ENCODE results near the gene PCSK9. TPM values are rescaled to one million over a fixed set of nuclear protein-coding genes. Genes with fewer than 3 reads are reported as not detected.

The PCSK9 gene
- total RNA-seq, 2 experiments from 2014 or later = not detected

DNA sequence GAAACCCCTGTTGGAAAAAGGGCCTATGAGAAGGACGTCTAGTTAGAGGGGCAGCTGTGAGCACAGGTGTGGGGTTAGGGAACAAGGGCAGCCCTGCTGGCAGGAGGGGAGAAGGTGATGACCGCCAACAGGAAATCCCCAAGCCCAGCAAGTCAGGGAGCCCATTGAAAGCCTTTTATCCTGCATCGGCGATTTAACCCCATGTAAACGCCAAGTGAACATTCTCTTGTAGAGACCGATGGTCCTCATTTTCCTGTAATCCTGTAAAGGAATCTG is 41.7 kb upstream of the PCSK9 start:
- no peak for DNase-seq
- Mint-ChIP-seq H3K27ac (no peak overlapping the region), H3K9me3 (no peaks in the 10 kb centered on the region), H3K36me3 (ENCODE audit: low read depth) (no peaks in the 10 kb centered on the region), H3K4me3 (no peak overlapping the region), H3K4me1 (ENCODE audit: low read depth) (peaks cover 18% of the 10 kb centered on the region), H3K27me3 (ENCODE audit: low read depth) (peaks cover 40% of the 10 kb centered on the region)
- CTCF ChIA-PET = interaction anchor here (3.1 to 4.8 kb wide), 3 partner anchors 48 to 57 kb away, joined by 13 to 72 read pairs (median 53); no protein-coding TSS in a partner anchor
- intact Hi-C loops (cut with micrococcal nuclease) = loop anchor here (2.0 to 5.0 kb wide), 2 partner anchors 25 to 195 kb away; partner anchors contain the start of gene TTC22

DNA sequence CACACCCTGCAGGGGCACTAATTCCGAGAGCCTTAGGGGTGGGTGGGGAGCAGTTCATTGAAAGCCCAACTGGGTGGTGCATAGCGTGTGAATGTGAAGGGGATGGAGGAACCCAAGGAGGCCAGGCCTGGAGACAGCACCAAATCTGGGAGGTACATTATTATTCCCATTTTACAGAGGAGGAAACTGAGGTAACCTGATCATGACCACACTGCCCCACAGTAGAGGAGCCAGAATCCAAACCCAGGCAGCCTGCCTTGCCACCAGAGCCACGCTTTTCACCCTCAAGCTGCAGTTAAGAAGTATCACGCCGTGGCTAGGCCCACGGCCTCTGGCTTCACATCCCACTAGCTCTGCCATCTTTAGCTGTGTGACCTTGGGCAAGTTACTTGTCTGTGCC is 41.2 kb upstream of the PCSK9 start:
- intact Hi-C loops (cut with micrococcal nuclease) = loop anchor here (5.0 kb wide), 1 partner anchor 196 kb away; the partner anchor contains the start of gene TTC22
- Mint-ChIP-seq H3K36me3 (ENCODE audit: low read depth) (no peaks in the 10 kb centered on the region), H3K4me3 (no peak overlapping the region), H3K27me3 (ENCODE audit: low read depth) (peaks cover 40% of the 10 kb centered on the region), H3K27ac (no peak overlapping the region), H3K4me1 (ENCODE audit: low read depth) (peaks cover 18% of the 10 kb centered on the region), H3K9me3 (no peaks in the 10 kb centered on the region)
- DNase-seq = no peak
- CTCF ChIA-PET = interaction anchor here (1.0 to 4.8 kb wide), 4 partner anchors 48 to 59 kb away, joined by 3 to 72 read pairs (median 33); no protein-coding TSS in a partner anchor

GRCh38 chr1:54998677-54999076 is 40.7 kb upstream of the PCSK9 start, which contains the start of gene BSND:
Gene BSND, plus strand, starts transcription at chr1:54998933. Its CDS starts 254 bp downstream, at chr1:54999187.
- CTCF ChIA-PET = interaction anchor here (0.5 to 4.8 kb wide), 5 partner anchors 9 to 1039 kb away, joined by 3 to 72 read pairs (median 4); no protein-coding TSS in a partner anchor
- Mint-ChIP-seq H3K27me3 (ENCODE audit: low read depth) (peaks cover 40% of the 10 kb centered on the region), H3K4me3 (no peak within 1 kb of the TSS), H3K9me3 (no peaks in the 10 kb centered on the region), H3K27ac (no peak within 1 kb of the TSS), H3K36me3 (ENCODE audit: low read depth) (no peaks in the 10 kb centered on the region), H3K4me1 (ENCODE audit: low read depth) (peaks cover 18% of the 10 kb centered on the region)
- no peak for DNase-seq
- intact Hi-C loops (cut with micrococcal nuclease) = loop anchor here (5.0 kb wide), 1 partner anchor 196 kb away; the partner anchor contains the start of gene TTC22

- H3K36me3 Mint-ChIP-seq (ENCODE audit: low read depth) = no peaks in the 10 kb centered on the region
- no peaks in the 10 kb centered on the region for H3K9me3 Mint-ChIP-seq
- no peak for DNase-seq
- no peak overlapping the region for H3K27ac Mint-ChIP-seq
- CTCF ChIA-PET = interaction anchor here (0.7 to 3.0 kb wide), 3 partner anchors 11 to 57 kb away, joined by 3 to 9 read pairs (median 4); no protein-coding TSS in a partner anchor
- intact Hi-C loops (cut with micrococcal nuclease) = no loop called here
- no peak overlapping the region for H3K4me3 Mint-ChIP-seq
- peaks cover 35% of the 10 kb centered on the region for H3K27me3 Mint-ChIP-seq (ENCODE audit: low read depth)
- peaks cover 18% of the 10 kb centered on the region for H3K4me1 Mint-ChIP-seq (ENCODE audit: low read depth)
These were observed 39.0 kb upstream of the PCSK9 start for GRCh38 chr1:55000110-55001085.

DNA sequence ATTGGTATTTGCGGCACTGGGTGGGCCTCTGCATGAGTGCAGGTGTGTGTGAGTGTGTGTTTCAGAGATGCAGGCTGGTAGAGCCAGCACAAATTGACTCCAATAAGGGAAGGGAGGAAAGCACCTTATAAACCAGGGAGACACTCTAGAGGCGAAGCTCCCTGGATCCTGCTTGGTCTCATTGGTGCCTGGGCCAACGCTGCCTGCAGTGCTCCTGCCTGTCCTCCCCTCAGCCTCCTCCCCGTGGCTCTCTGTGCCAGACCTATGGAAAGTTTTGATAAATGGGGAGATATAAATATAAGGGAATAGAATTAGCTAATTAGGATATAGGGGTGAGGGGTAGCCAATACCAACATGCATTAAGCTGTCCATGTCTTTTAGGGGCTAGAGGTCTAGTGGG is 38.0 kb upstream of the PCSK9 start:
- DNase-seq = no peak
- Mint-ChIP-seq H3K36me3 (ENCODE audit: low read depth) (no peaks in the 10 kb centered on the region), H3K4me3 (no peak overlapping the region), H3K27me3 (ENCODE audit: low read depth) (peaks cover 26% of the 10 kb centered on the region), H3K4me1 (ENCODE audit: low read depth) (peaks cover 9% of the 10 kb centered on the region), H3K27ac (no peak overlapping the region), H3K9me3 (no peaks in the 10 kb centered on the region)
- CTCF ChIA-PET = interaction anchor here (3.0 kb wide), 1 partner anchor 56 kb away, joined by 9 read pairs; no protein-coding TSS in a partner anchor
- intact Hi-C loops (cut with micrococcal nuclease) = no loop called here

GRCh38 chr1:55002686-55003085 is 36.7 kb upstream of the PCSK9 start:
- Mint-ChIP-seq H3K4me3 (no peak overlapping the region), H3K36me3 (ENCODE audit: low read depth) (no peaks in the 10 kb centered on the region), H3K9me3 (no peaks in the 10 kb centered on the region), H3K27me3 (ENCODE audit: low read depth) (peaks cover 14% of the 10 kb centered on the region), H3K4me1 (ENCODE audit: low read depth) (no peaks in the 10 kb centered on the region), H3K27ac (no peak overlapping the region)
- intact Hi-C loops (cut with micrococcal nuclease) = no loop called here
- CTCF ChIA-PET = interaction anchor here (1.0 to 3.0 kb wide), 4 partner anchors 10 to 58 kb away, joined by 3 to 9 read pairs (median 5); no protein-coding TSS in a partner anchor
- DNase-seq = no peak

- H3K4me3 Mint-ChIP-seq = no peak overlapping the region
- CTCF ChIA-PET = no interaction called here
- H3K4me1 Mint-ChIP-seq (ENCODE audit: low read depth) = no peaks in the 10 kb centered on the region
- H3K36me3 Mint-ChIP-seq (ENCODE audit: low read depth) = no peaks in the 10 kb centered on the region
- no peak for DNase-seq
- intact Hi-C loops (cut with micrococcal nuclease) = no loop called here
- no peaks in the 10 kb centered on the region for H3K9me3 Mint-ChIP-seq
- no peaks in the 10 kb centered on the region for H3K27me3 Mint-ChIP-seq (ENCODE audit: low read depth)
- no peak overlapping the region for H3K27ac Mint-ChIP-seq
These were observed 33.8 kb upstream of the PCSK9 start for GRCh38 chr1:55005351-55006140.

- H3K36me3 Mint-ChIP-seq (ENCODE audit: low read depth) = no peaks in the 10 kb centered on the region
- CTCF ChIA-PET = interaction anchor here (2.0 kb wide), 1 partner anchor 62 kb away, joined by 8 read pairs; no protein-coding TSS in a partner anchor
- H3K9me3 Mint-ChIP-seq = no peaks in the 10 kb centered on the region
- no peak overlapping the region for H3K27ac Mint-ChIP-seq
- H3K27me3 Mint-ChIP-seq (ENCODE audit: low read depth) = no peaks in the 10 kb centered on the region
- no peak for DNase-seq
- no peak overlapping the region for H3K4me3 Mint-ChIP-seq
- intact Hi-C loops (cut with micrococcal nuclease) = no loop called here
- no peaks in the 10 kb centered on the region for H3K4me1 Mint-ChIP-seq (ENCODE audit: low read depth)
These were observed 32.4 kb upstream of the PCSK9 start for GRCh38 chr1:55006931-55007330.

DNA sequence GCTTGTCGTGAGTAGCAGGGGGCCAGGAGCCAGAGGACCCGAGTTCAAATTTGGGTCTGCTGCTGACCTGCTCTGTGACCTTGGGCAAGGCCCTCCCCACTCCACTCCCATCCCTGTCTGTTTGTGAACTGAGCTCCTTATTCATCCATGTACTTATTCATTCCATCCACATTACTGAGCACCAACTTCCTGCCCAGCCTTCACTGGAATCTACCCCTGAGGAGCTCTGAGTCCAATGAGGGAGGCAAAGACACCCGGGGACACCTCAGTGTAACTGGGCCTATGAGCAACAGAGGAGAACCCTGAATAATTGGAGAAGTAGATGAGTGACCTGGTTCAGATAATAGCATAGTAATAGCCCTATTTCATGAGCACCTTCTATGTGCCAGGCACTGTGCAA is 31.7 kb upstream of the PCSK9 start:
- H3K27ac Mint-ChIP-seq = no peak overlapping the region
- CTCF ChIA-PET = interaction anchor here (1.3 to 2.0 kb wide), 2 partner anchors 15 to 63 kb away, joined by 4 to 8 read pairs; no protein-coding TSS in a partner anchor
- no peaks in the 10 kb centered on the region for H3K27me3 Mint-ChIP-seq (ENCODE audit: low read depth)
- DNase-seq = no peak
- H3K36me3 Mint-ChIP-seq (ENCODE audit: low read depth) = no peaks in the 10 kb centered on the region
- no peaks in the 10 kb centered on the region for H3K9me3 Mint-ChIP-seq
- H3K4me1 Mint-ChIP-seq (ENCODE audit: low read depth) = no peaks in the 10 kb centered on the region
- intact Hi-C loops (cut with micrococcal nuclease) = no loop called here
- no peak overlapping the region for H3K4me3 Mint-ChIP-seq

DNA sequence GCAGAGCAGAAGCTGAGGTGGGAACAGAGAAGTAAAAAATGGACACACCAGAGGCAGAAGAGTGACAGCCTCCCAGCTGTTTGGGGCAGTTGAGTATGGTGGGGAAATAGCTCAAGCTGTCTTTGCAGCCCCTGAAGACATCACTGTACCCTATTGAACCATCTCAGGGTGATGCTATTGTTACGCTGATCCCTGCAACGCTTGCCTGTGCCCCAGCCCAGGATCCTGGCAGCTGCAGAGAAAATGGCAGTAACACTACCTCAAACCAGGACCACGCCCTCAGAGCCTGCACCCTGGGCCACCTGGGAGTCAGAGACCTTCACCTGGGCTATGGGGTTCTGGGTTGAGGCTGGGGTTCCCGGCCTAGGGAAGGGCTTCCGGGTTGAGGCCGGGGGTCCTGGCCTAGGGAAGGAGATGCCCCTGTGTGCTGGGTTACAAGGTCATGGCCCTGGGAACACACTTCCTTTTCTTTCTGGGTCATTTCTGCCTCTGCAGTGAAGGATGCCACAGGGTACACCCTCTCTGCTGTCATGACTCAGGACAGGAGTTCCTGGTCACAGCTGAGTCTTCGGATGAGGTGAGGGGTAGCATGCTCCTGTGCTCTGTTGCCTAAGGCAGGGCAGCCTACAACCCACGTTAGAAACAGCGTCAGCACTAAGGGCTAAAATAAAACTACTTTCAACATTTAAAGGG is 29.0 kb upstream of the PCSK9 start:
- intact Hi-C loops (cut with micrococcal nuclease) = no loop called here
- CTCF ChIA-PET = interaction anchor here (0.6 kb wide), 1 partner anchor 241 kb away, joined by 7 read pairs; no protein-coding TSS in a partner anchor
- no peak overlapping the region for H3K4me3 Mint-ChIP-seq

GRCh38 chr1:55010887-55011217 is 28.5 kb upstream of the PCSK9 start:
- intact Hi-C loops (cut with micrococcal nuclease) = no loop called here
- DNase-seq = no peak
- H3K27ac Mint-ChIP-seq = no peak overlapping the region
- H3K36me3 Mint-ChIP-seq (ENCODE audit: low read depth) = no peaks in the 10 kb centered on the region
- CTCF ChIA-PET = interaction anchor here (3.0 kb wide), 1 partner anchor 66 kb away, joined by 11 read pairs; no protein-coding TSS in a partner anchor
- no peaks in the 10 kb centered on the region for H3K27me3 Mint-ChIP-seq (ENCODE audit: low read depth)
- H3K4me3 Mint-ChIP-seq = no peak overlapping the region
- no peaks in the 10 kb centered on the region for H3K4me1 Mint-ChIP-seq (ENCODE audit: low read depth)
- H3K9me3 Mint-ChIP-seq = no peaks in the 10 kb centered on the region

More for the DNA sequence above, 29.0 kb upstream of the PCSK9 start:
- Mint-ChIP-seq H3K27ac (no peak overlapping the region), H3K4me1 (ENCODE audit: low read depth) (no peaks in the 10 kb centered on the region), H3K27me3 (ENCODE audit: low read depth) (no peaks in the 10 kb centered on the region), H3K9me3 (no peaks in the 10 kb centered on the region), H3K36me3 (ENCODE audit: low read depth) (no peaks in the 10 kb centered on the region)
- DNase-seq = no peak

Measured in activated naive CD4-positive, alpha-beta T cell treated with anti-CD3 and anti-CD28 coated beads for 36 hours (primary cell).